ENCODE measurements around the gene USP32.
A peak's percentile ranks its signal among the peaks of the same experiment; 100 is the strongest.
"Not testable (repeated sequence)": the region's sequence is repeated elsewhere in the genome, so short reads cannot be mapped to it uniquely, and the experiment has no call there.

USP32 gene

GRCh38 chr17:60392042-60392844, at the start of gene USP32:
USP32 (minus strand) TSS chr17:60392133; CDS start chr17:60391939, 194 bp downstream.
- peak; percentile 99 for DNase-seq

- no peak for DNase-seq
Observed at GRCh38 chr17:60439501-60439900, 47.6 kb upstream of the USP32 start.

GRCh38 chr17:60436676-60437075, 44.7 kb upstream of the USP32 start:
- no peak for DNase-seq

GRCh38 chr17:60435244-60436167, 43.6 kb upstream of the USP32 start:
- peak; percentile 66 for DNase-seq

GRCh38 chr17:60433021-60433997, 41.4 kb upstream of the USP32 start:
- DNase-seq: not testable (repeated sequence)

GRCh38 chr17:60430561-60430960, 38.6 kb upstream of the USP32 start:
- not testable (repeated sequence) for DNase-seq

GRCh38 chr17:60428491-60428890, 36.6 kb upstream of the USP32 start:
- DNase-seq: not testable (repeated sequence)

GRCh38 chr17:60426596-60426995, 34.7 kb upstream of the USP32 start:
- no peak for DNase-seq

- DNase-seq: no peak
Observed at GRCh38 chr17:60425626-60426025, 33.7 kb upstream of the USP32 start.

GRCh38 chr17:60423865-60424264, 31.9 kb upstream of the USP32 start:
- DNase-seq: no peak

GRCh38 chr17:60422162-60422665, 30.3 kb upstream of the USP32 start, which contains the start of gene CHCT1:
CHCT1 (plus strand) TSS chr17:60422489; CDS start chr17:60422593, 104 bp downstream.
- no peak for DNase-seq

- DNase-seq: peak; percentile 80
Observed at GRCh38 chr17:60421273-60422161, 29.6 kb upstream of the USP32 start.

- DNase-seq: not testable (repeated sequence)
Observed at GRCh38 chr17:60419875-60420274, 27.9 kb upstream of the USP32 start.

GRCh38 chr17:60419003-60419402, 27.1 kb upstream of the USP32 start:
- not testable (repeated sequence) for DNase-seq

GRCh38 chr17:60416368-60416925, 24.5 kb upstream of the USP32 start:
- DNase-seq: no peak

- DNase-seq: no peak
Observed at GRCh38 chr17:60415146-60415545, 23.2 kb upstream of the USP32 start.

GRCh38 chr17:60412701-60413100, 20.8 kb upstream of the USP32 start:
- DNase-seq: no peak

- no peak for DNase-seq
Observed at GRCh38 chr17:60410001-60410400, 18.1 kb upstream of the USP32 start.

- DNase-seq: no peak
Observed at GRCh38 chr17:60406887-60407286, 15.0 kb upstream of the USP32 start.

GRCh38 chr17:60403962-60404361, 12.0 kb upstream of the USP32 start:
- no peak for DNase-seq

- DNase-seq: no peak
Observed at GRCh38 chr17:60403523-60403810, 11.5 kb upstream of the USP32 start.

Measured in CD4-positive, alpha-beta T cell treated with Interleukin-17A for 4 hours (primary cell).